Panc1 (cell line): ENCODE data around the gene ZBTB7C.

ENCODE experiments used
- CTCF ChIP-seq: fragments of 450-650 bp; IDR thresholded peaks from 2 replicates; pipeline ENCODE4 v1.5.1; 2017; ENCODE audit warnings: mild to moderate bottlenecking
- POLR2AphosphoS5 ChIP-seq: IDR thresholded peaks from 2 replicates; pipeline ENCODE4 v1.6.1; 2012; ENCODE audit warnings: mild to moderate bottlenecking, low read depth, low read length, moderate library complexity
- REST ChIP-seq, 2 experiments: IDR thresholded peaks; 2 replicates each; pipeline ENCODE4 v1.6.1; 2011 to 2012; ENCODE audit warnings: low read depth in 2 of 2, control low read depth in 1 of 2, low read length in 1 of 2, mild to moderate bottlenecking in 1 of 2, moderate library complexity in 1 of 2; ENCODE audit not compliant: insufficient read depth in 1 of 2
- SIN3A ChIP-seq: IDR thresholded peaks from 2 replicates; pipeline ENCODE4 v1.6.1; 2012; ENCODE audit warnings: low read depth, mild to moderate bottlenecking, low read length, moderate library complexity, borderline replicate concordance; ENCODE audit not compliant: insufficient read depth
- TCF7L2 ChIP-seq: IDR thresholded peaks from 2 replicates; pipeline ENCODE4 v1.6.1; 2011; ENCODE audit warnings: mild to moderate bottlenecking, low read depth, low read length, inconsistent platforms

DNA sequence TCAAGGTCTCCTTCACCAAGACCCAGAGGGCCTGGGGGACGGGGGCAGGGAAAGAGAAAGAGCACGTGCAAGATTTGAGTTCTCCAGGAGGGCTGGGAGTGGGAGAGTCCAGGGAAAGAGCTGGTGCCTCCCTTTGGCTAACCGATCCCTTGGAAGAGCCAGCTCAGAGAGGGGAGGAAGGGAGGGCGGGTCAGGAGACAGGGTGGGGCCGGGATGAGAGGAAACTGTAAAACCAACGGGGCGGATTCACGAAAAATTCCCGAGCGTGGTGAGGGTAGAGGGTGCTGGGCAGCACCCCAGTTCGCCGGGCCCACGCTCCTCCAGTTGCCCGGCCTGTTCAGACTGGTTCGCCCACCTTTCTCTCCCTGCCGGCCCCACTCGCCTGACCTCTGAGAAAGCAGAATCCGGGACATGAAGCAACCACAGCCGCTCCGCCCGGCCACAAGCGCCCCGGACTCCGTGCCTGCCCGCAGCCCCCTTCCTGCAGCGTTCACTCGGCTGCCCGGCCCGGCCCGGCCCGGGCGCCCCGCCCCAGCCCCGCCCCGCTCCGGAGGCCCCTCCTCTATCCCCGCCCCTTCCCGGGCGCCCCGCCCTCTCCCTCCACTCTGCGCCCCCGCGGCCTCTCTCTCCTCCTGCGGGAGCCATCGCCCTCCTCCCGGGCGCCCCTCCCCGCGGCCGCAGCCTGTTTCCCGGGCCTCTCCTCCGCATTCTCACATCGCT, 247.8 kb downstream of the ZBTB7C start:
- TF ChIP-seq CTCF (no peak), POLR2AphosphoS5 (no peak), TCF7L2 (no peak), REST (IDR thresholded peaks at IDR 0.05; ENCODE audit: insufficient read depth in 1 of 2, low read depth in 2 of 2, low read length in 1 of 2) (no peak), SIN3A (no peak)
